ENCODE results near the gene BST1. TPM values are rescaled to one million over a fixed set of nuclear protein-coding genes. Genes with fewer than 3 reads are reported as not detected.

Gene BST1
- total and polyA plus RNA-seq, 2 experiments from 2014 or later = 0.99 to 1.8 TPM

GRCh38 chr4:15735536-15735935 lies 32.7 kb downstream of the BST1 start:
- Mint-ChIP-seq H3K9me3 (peaks cover 3% of the 10 kb centered on the region; the same call in 2 of the 3 replicates), H3K4me1 (no peaks in the 10 kb centered on the region), H3K27me3 (ENCODE audit: insufficient read depth, low read depth, poor library complexity) (peaks cover 6% of the 10 kb centered on the region), H3K4me3 (no peak overlapping the region), H3K27ac (no peak overlapping the region), H3K36me3 (ENCODE audit: low read depth) (no peaks in the 10 kb centered on the region)
- H3K79me2 ChIP-seq (replicated peaks; ENCODE audit: insufficient read depth) = no peaks in the 10 kb centered on the region
- H3K4me2 ChIP-seq = no peak overlapping the region
- H2AFZ ChIP-seq = no peak overlapping the region
- H3K36me3 ChIP-seq (ENCODE audit: insufficient read depth) = no peaks in the 10 kb centered on the region
- ATAC-seq (no peak), DNase-seq (ENCODE audit: low spot score) (no peak)
- TF ChIP-seq ZNF114 (CRISPR knock-in tag; IDR thresholded peaks at IDR 0.05) = no peak
- TF ChIP-seq EZH2phosphoT487 (IDR thresholded peaks at IDR 0.05; ENCODE audit: unreplicated experiment) = no peak
- TF ChIP-seq POLR2AphosphoS5 (IDR thresholded peaks at IDR 0.05; ENCODE audit: low read depth) = no peak
- no peak for TF ChIP-seq ZNF331 (CRISPR knock-in tag; IDR thresholded peaks at IDR 0.05; ENCODE audit: low read depth)
- TF ChIP-seq CREB1 (CRISPR knock-in tag; IDR thresholded peaks at IDR 0.05; ENCODE audit: low read depth) = no peak
- no peak for TF ChIP-seq NANOG (IDR thresholded peaks at IDR 0.05; ENCODE audit: borderline replicate concordance)
- TF ChIP-seq CTCF (conservative IDR thresholded peaks at IDR 0.05; ENCODE audit: low read depth in 2 of 2) = no peak
- TF ChIP-seq, protein P1, sequence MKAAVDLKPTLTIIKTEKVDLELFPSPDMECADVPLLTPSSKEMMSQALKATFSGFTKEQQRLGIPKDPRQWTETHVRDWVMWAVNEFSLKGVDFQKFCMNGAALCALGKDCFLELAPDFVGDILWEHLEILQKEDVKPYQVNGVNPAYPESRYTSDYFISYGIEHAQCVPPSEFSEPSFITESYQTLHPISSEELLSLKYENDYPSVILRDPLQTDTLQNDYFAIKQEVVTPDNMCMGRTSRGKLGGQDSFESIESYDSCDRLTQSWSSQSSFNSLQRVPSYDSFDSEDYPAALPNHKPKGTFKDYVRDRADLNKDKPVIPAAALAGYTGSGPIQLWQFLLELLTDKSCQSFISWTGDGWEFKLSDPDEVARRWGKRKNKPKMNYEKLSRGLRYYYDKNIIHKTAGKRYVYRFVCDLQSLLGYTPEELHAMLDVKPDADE (IDR thresholded peaks at IDR 0.05) = no peak
- no peak for TF ChIP-seq STAT1 (IDR thresholded peaks at IDR 0.05; ENCODE audit: unreplicated experiment)
- TF ChIP-seq EZH2 (IDR thresholded peaks at IDR 0.05; ENCODE audit: low read depth, unreplicated experiment) = no peak
- TF ChIP-seq ZNF462 (CRISPR knock-in tag; IDR thresholded peaks at IDR 0.05) = no peak
- no peak for TF ChIP-seq REST (IDR thresholded peaks at IDR 0.05; ENCODE audit: unreplicated experiment)
- no peak for TF ChIP-seq JUNB (IDR thresholded peaks at IDR 0.05; ENCODE audit: unreplicated experiment)
- H4K20me1 ChIP-seq (replicated peaks; ENCODE audit: insufficient read depth) = no peaks in the 10 kb centered on the region
- no peak overlapping the region for H3K4me3 ChIP-seq
- H3K4me1 ChIP-seq (ENCODE audit: insufficient read depth) = no peaks in the 10 kb centered on the region
- H3K27ac ChIP-seq (ENCODE audit: low read depth) = no peak overlapping the region
- H3K27me3 ChIP-seq (ENCODE audit: insufficient read depth) = no peaks in the 10 kb centered on the region
- H3F3A ChIP-seq (replicated peaks; ENCODE audit: low read depth) = no peaks in the 10 kb centered on the region
- no peaks in the 10 kb centered on the region for H3K9me2 ChIP-seq (ENCODE audit: insufficient read depth)

All from GM23338 (cell line).